ENCODE data around the gene NAALADL1.

DNA sequence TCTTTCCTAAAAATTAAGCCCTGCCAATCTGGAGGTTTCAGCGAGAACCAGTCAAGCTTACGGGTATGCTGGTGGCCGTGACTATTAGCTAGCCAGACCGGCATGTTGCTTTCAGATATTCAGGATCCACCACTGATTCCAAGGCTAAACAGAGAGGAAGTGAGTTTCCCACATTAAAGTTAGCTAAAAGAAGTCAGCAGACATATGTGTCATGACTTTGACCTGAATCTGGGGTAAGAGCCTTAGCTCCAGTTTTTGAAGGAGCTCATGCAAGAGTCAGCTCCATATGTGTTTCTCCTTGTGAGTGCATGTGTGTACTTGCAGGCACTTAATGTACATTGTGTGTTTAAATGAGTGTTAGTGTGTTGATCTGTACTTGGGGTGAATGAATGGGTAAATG is 27.1 kb upstream of the NAALADL1 start:
- no peak for TF ChIP-seq POLR2A (IDR thresholded peaks at IDR 0.05)
- no peak for TF ChIP-seq CTCF (IDR thresholded peaks at IDR 0.05)
